ENCODE measurements around the gene TBC1D30.

GRCh38 chr12:64909124-64909523 is 84.7 kb downstream of the TBC1D30 start:
- TF ChIP-seq CTCF (IDR thresholded peaks at IDR 0.05) (no peak), POLR2AphosphoS5 (IDR thresholded peaks at IDR 0.05) (no peak)

Measured in gastroesophageal sphincter (tissue), 3 donors.